GM12878 (cell line): ENCODE measurements around the gene DDX56. TPM values are rescaled to one million over a fixed set of nuclear protein-coding genes. Genes with fewer than 3 reads are reported as not detected.

ENCODE experiments used
- ATAC-seq: fragments of 200-7000 bp; cut with Tn5 transposase; 3 replicates; pipeline ENCODE4 v1.9.1; 2020; ENCODE audit warnings: mild to moderate bottlenecking, moderate library complexity
- BruUV-seq: library from RNA; stranded (reverse); fragments of 400-500 nt; replicated peaks from 2 replicates; lab custom pipeline; 2021; lab: Mats Ljungman, UMichigan
- CTCF ChIA-PET: fragments of 300-600 bp; sonication (Branson Sonifier 250); formaldehyde crosslinking; extraction: SDS; loops from one replicate; lab custom pipeline; 2021; ENCODE audit warnings: inconsistent platforms; lab: Yijun Ruan, JAX
- POLR2A ChIA-PET: fragments of 350-600 bp; formaldehyde crosslinking; extraction: SDS; loops from one replicate; lab custom pipeline; 2021; ENCODE audit warnings: inconsistent platforms; lab: Charles Lee
- RAD21 ChIA-PET: fragments of 300-600 bp; sonication (Branson Sonifier 250); formaldehyde crosslinking; loops from one replicate; lab custom pipeline; 2023; ENCODE audit warnings: antibody characterized with exemption; ENCODE audit not compliant: unreplicated experiment; lab: Charles Lee
- SMC1A ChIA-PET: fragments of 300-600 bp; sonication (Branson Sonifier 250); formaldehyde crosslinking; loops from one replicate; lab custom pipeline; 2023; ENCODE audit not compliant: unreplicated experiment, uncharacterized antibody; lab: Charles Lee
- DNase-seq: peaks from one replicate; pipeline ENCODE4 v3.0.0-alpha.2; 2011; ENCODE audit warnings: low read depth, low spot score
- FAIRE-seq: peaks from 3 replicates; lab custom pipeline; 2011; peaks lifted over from hg19 to GRCh38; lab: Jason Lieb, UNC
- H2AFZ ChIP-seq: 2 replicates; pipeline ENCODE4 v1.6.0; 2011; ENCODE audit warnings: low read depth, low read length, control low read depth; ENCODE audit not compliant: control insufficient read depth
- H3K27ac ChIP-seq: 2 replicates; pipeline ENCODE4 v1.5.1; 2011; ENCODE audit warnings: control low read depth; ENCODE audit not compliant: control insufficient read depth, insufficient read depth
- H3K27me3 ChIP-seq, 2 experiments: replicated peaks in 1 of 2; 2 replicates each; pipeline versions ENCODE4 v1.6.0 to v1.6.1; 2011; ENCODE audit warnings: low read length in 1 of 2; ENCODE audit not compliant: control insufficient read depth in 2 of 2, insufficient read depth in 2 of 2
- H3K36me3 ChIP-seq, 2 experiments: 2 replicates each; pipeline ENCODE4 v1.5.1; 2011; ENCODE audit warnings: low read length in 1 of 2; ENCODE audit not compliant: control insufficient read depth in 2 of 2, insufficient read depth in 2 of 2
- H3K4me1 ChIP-seq: 2 replicates; pipeline ENCODE4 v1.6.1; 2011; ENCODE audit warnings: mild to moderate bottlenecking, low read length, moderate library complexity, mixed read lengths; ENCODE audit not compliant: control insufficient read depth, insufficient read depth
- H3K4me2 ChIP-seq: 2 replicates; pipeline ENCODE4 v1.6.0; 2011; ENCODE audit warnings: control low read depth; ENCODE audit not compliant: control insufficient read depth, insufficient read depth
- H3K4me3 ChIP-seq: fragments of 200-600 bp; sonication (generic); 2 replicates; pipeline ENCODE4 v1.5.1; 2016
- H3K79me2 ChIP-seq: 2 replicates; pipeline ENCODE4 v1.6.0; 2011; ENCODE audit warnings: low read length; ENCODE audit not compliant: control insufficient read depth, insufficient read depth
- H3K9ac ChIP-seq: 2 replicates; pipeline ENCODE4 v1.8.0; 2011; ENCODE audit warnings: low read length, control low read depth, mixed read lengths; ENCODE audit not compliant: control insufficient read depth, insufficient read depth
- H3K9me3 ChIP-seq: replicated peaks from 3 replicates; pipeline ENCODE4 v1.5.1; 2011; ENCODE audit warnings: mild to moderate bottlenecking, low read length; ENCODE audit not compliant: control insufficient read depth, insufficient read depth
- H4K20me1 ChIP-seq: 2 replicates; pipeline ENCODE4 v1.6.0; 2011; ENCODE audit not compliant: control insufficient read depth, insufficient read depth
- CHD1 ChIP-seq: IDR thresholded peaks from 2 replicates; pipeline ENCODE4 v1.6.1; 2012; ENCODE audit warnings: low read depth, low read length, improper control_type of control experiment
- CHD2 ChIP-seq: IDR thresholded peaks from 2 replicates; pipeline ENCODE4 v1.6.1; 2011; ENCODE audit warnings: low read depth, low read length, improper control_type of control experiment, borderline replicate concordance
- EED ChIP-seq: sonication (generic); IDR thresholded peaks from 2 replicates; pipeline ENCODE4 v1.6.1; 2016; ENCODE audit warnings: antibody characterized with exemption, low read depth
- FOXK2 ChIP-seq: fragments of 450-650 bp; IDR thresholded peaks from 2 replicates; pipeline ENCODE4 v1.6.1; 2017; ENCODE audit warnings: mild to moderate bottlenecking, moderate library complexity
- FOXM1 ChIP-seq: IDR thresholded peaks from 2 replicates; pipeline ENCODE4 v1.6.1; 2012; ENCODE audit warnings: low read depth, mild to moderate bottlenecking, inconsistent platforms, low read length, moderate library complexity
- HSF1 ChIP-seq: fragments of 150-350 bp; IDR thresholded peaks from 2 replicates; pipeline ENCODE4 v1.6.1; 2014; ENCODE audit warnings: mild to moderate bottlenecking, low read depth, low read length
- JUND ChIP-seq: IDR thresholded peaks from 2 replicates; pipeline ENCODE4 v1.6.1; 2012; ENCODE audit warnings: low read depth, mild to moderate bottlenecking, low read length, improper control_type of control experiment, moderate library complexity
- NRF1 ChIP-seq: conservative IDR thresholded peaks from 2 replicates; pipeline ENCODE4 v1.6.1; 2011; ENCODE audit warnings: mild to moderate bottlenecking, low read depth, low read length, improper control_type of control experiment
- PAX8 ChIP-seq: fragments of 450-650 bp; IDR thresholded peaks from 2 replicates; pipeline ENCODE4 v1.6.1; 2017; ENCODE audit warnings: mild to moderate bottlenecking, moderate library complexity
- PML ChIP-seq: IDR thresholded peaks from 2 replicates; pipeline ENCODE4 v1.6.1; 2012; ENCODE audit warnings: low read length, inconsistent platforms
- RAD51 ChIP-seq: fragments of 450-650 bp; IDR thresholded peaks from 2 replicates; pipeline ENCODE4 v1.6.1; 2016; ENCODE audit warnings: moderate library complexity, mild to moderate bottlenecking, inconsistent platforms
- REST ChIP-seq: IDR thresholded peaks from 2 replicates; pipeline ENCODE4 v1.6.1; 2012; ENCODE audit warnings: mild to moderate bottlenecking, low read depth, low read length
- RUNX3 ChIP-seq: IDR thresholded peaks from 2 replicates; pipeline ENCODE4 v1.6.1; 2012; ENCODE audit warnings: low read length, inconsistent platforms
- SREBF2 ChIP-seq: IDR thresholded peaks from 2 replicates; pipeline ENCODE4 v1.6.1; 2012; ENCODE audit warnings: mild to moderate bottlenecking, low read length
- STAT1 ChIP-seq: fragments of 450-650 bp; conservative IDR thresholded peaks from 2 replicates; pipeline ENCODE4 v1.6.1; 2014; ENCODE audit warnings: antibody characterized with exemption, mild to moderate bottlenecking
- YBX1 ChIP-seq: fragments of 450-650 bp; IDR thresholded peaks from 2 replicates; pipeline ENCODE4 v1.6.1; 2016; ENCODE audit warnings: antibody characterized with exemption
- ZNF207 ChIP-seq: fragments of 450-650 bp; IDR thresholded peaks from 2 replicates; pipeline ENCODE4 v1.6.1; 2014; ENCODE audit warnings: antibody characterized with exemption, mild to moderate bottlenecking, borderline replicate concordance
- ZNF622 ChIP-seq: fragments of 450-650 bp; IDR thresholded peaks from 2 replicates; pipeline ENCODE4 v1.6.1; 2017; ENCODE audit warnings: mild to moderate bottlenecking, inconsistent platforms
- WGBS: methylation state at CpG from one replicate; pipeline ENCODE4 v1.1.6; 2016; ENCODE audit warnings: low lambda C conversion rate; ENCODE audit not compliant: insufficient replicate concordance, insufficient coverage; ENCODE audit errors: missing lambda C conversion rate; 5-methylcytosine and 5-hydroxymethylcytosine counted together
- in situ Hi-C: fragments of 300-500 bp; cut with MboI; formaldehyde crosslinking; loops from 9 replicates; pipeline ENCODE4 v1.14.3; 2018; ENCODE audit warnings: mixed read lengths
- intact Hi-C: fragments of 100-400 bp; cut with micrococcal nuclease; formaldehyde crosslinking; loops from one replicate; pipeline ENCODE4 v1.14.2; 2022; ENCODE audit not compliant: unreplicated experiment
- polyA plus RNA-seq, 11 experiments: library from polyadenylated mRNA; depleted of rRNA in 4 of 11; unstranded in 6 of 11; stranded (reverse) in 5 of 11; fragments of >200 nt; fragmentation: Nextera tagmentation in 4 of 11; fragmentation: Illumina TruSeq in 1 of 11; extraction: Ambion mirVana in 4 of 11; extraction: Trizol in 1 of 11; gene quantifications; 1 replicate in 1 of 11; 2 replicates in 10 of 11; pipeline versions ENCODE4 v1.2.1 to v1.2.3, GENCODE V29; 2011 to 2016; ENCODE audit warnings: inconsistent platforms in 2 of 11, missing spikeins in 2 of 11, low read depth in 1 of 11
- total RNA-seq, 4 experiments: library from RNA; depleted of rRNA in 3 of 4; stranded (reverse); fragments of >200 nt in 3 of 4; fragmentation: Illumina TruSeq in 1 of 4; extraction: Trizol in 1 of 4; gene quantifications; 2 replicates each; pipeline versions ENCODE4 v1.2.1 to v1.2.3, GENCODE V29; 2013 to 2021
- TF ChIP-seq, protein P1 (sequence below): IDR thresholded peaks from 2 replicates; pipeline ENCODE4 v1.6.1; 2011; ENCODE audit warnings: mild to moderate bottlenecking, low read depth, low read length, moderate library complexity; ENCODE audit not compliant: insufficient replicate concordance
- TF ChIP-seq, protein P2 (sequence below): IDR thresholded peaks from 2 replicates; pipeline ENCODE4 v1.6.1; 2012; ENCODE audit warnings: low read depth, low read length, improper control_type of control experiment

The DDX56 gene
- total and polyA plus RNA-seq, 10 of the 15 experiments (the other 5 are each of a cell fraction or from before 2014, with no cell fraction given): 19.8 to 136 (median 81.3) TPM

GRCh38 chr7:44555350-44555749 lies 18.4 kb downstream of the DDX56 start:
- POLR2A ChIA-PET: no interaction called here
- no peaks in the 10 kb centered on the region for H3K9me3 ChIP-seq
- H3K27me3 ChIP-seq: no peaks in the 10 kb centered on the region; a peak in 1 of 4 replicates
- no peaks in the 10 kb centered on the region for H3K4me1 ChIP-seq
- FAIRE-seq (no peak), ATAC-seq (no peak), DNase-seq (no peak)
- no peaks in the 10 kb centered on the region for H3K79me2 ChIP-seq
- no peak for TF ChIP-seq SREBF2
- TF ChIP-seq FOXK2: no peak
- no peak for TF ChIP-seq YBX1
- no peak for TF ChIP-seq REST
- TF ChIP-seq, protein P1, sequence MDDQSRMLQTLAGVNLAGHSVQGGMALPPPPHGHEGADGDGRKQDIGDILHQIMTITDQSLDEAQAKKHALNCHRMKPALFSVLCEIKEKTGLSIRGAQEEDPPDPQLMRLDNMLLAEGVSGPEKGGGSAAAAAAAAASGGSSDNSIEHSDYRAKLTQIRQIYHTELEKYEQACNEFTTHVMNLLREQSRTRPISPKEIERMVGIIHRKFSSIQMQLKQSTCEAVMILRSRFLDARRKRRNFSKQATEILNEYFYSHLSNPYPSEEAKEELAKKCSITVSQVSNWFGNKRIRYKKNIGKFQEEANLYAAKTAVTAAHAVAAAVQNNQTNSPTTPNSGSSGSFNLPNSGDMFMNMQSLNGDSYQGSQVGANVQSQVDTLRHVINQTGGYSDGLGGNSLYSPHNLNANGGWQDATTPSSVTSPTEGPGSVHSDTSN: no peak
- no peak for TF ChIP-seq PAX8
- TF ChIP-seq ZNF207: no peak
- no peak for TF ChIP-seq CHD1
- no peak for TF ChIP-seq RAD51
- no peak for TF ChIP-seq CHD2
- no peak for TF ChIP-seq ZNF622
- no peak for TF ChIP-seq HSF1
- no peak for TF ChIP-seq EED
- no peak for TF ChIP-seq STAT1
- TF ChIP-seq PML: no peak
- TF ChIP-seq NRF1: no peak
- TF ChIP-seq, protein P2, sequence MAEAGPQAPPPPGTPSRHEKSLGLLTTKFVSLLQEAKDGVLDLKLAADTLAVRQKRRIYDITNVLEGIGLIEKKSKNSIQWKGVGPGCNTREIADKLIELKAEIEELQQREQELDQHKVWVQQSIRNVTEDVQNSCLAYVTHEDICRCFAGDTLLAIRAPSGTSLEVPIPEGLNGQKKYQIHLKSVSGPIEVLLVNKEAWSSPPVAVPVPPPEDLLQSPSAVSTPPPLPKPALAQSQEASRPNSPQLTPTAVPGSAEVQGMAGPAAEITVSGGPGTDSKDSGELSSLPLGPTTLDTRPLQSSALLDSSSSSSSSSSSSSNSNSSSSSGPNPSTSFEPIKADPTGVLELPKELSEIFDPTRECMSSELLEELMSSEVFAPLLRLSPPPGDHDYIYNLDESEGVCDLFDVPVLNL: no peak
- TF ChIP-seq FOXM1: no peak
- TF ChIP-seq JUND: no peak
- no peak for TF ChIP-seq RUNX3
- H3K36me3 ChIP-seq: no peaks in the 10 kb centered on the region
- SMC1A ChIA-PET: no interaction called here
- H3K27ac ChIP-seq: no peak overlapping the region
- WGBS: 37% methylated on average over 2 of the region's 2 CpGs
- H3K4me2 ChIP-seq: no peak overlapping the region
- RAD21 ChIA-PET: no interaction called here
- in situ Hi-C loops (no loop called here), intact Hi-C loops (no loop called here)
- H3K9ac ChIP-seq: no peak overlapping the region
- H3K4me3 ChIP-seq: no peak overlapping the region
- H2AFZ ChIP-seq: no peak overlapping the region
- CTCF ChIA-PET: no interaction called here
- no peaks in the 10 kb centered on the region for H4K20me1 ChIP-seq
- no TSS peak for BruUV-seq
